ENCODE measurements around the gene RALGDS.

DNA sequence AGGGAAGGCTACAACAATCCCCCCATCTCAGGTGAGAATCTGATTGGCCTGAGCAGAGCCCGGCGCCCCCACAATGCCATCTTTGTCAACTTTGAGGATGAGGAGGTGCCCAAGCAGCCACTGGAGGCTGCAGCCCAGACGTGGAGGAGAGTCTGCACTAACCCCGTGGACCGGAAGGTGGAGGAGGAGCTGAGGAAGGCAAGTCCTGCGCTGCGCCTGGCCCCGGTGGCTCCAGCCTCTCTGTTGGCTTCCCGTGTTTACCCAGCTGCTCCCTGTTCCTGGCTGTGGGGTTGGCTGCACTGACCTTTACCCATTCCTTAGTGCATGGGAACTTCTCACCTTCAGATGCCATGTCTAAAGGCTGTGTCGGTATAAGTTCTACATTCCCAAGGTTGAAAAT lies 70.3 kb downstream of the RALGDS start:
- TF ChIP-seq CTCF (IDR thresholded peaks at IDR 0.05) (no peak), POLR2AphosphoS5 (IDR thresholded peaks at IDR 0.05; ENCODE audit: low read depth, low read length) (no peak), TCF7L2 (IDR thresholded peaks at IDR 0.05; ENCODE audit: low read depth, low read length) (no peak), SIN3A (IDR thresholded peaks at IDR 0.05; ENCODE audit: borderline replicate concordance, insufficient read depth, low read depth, low read length) (no peak), REST (IDR thresholded peaks at IDR 0.05; ENCODE audit: insufficient read depth in 1 of 2, low read depth in 2 of 2, low read length in 1 of 2) (no peak)
